ENCODE data around the gene PRDM12.

The PRDM12 gene

DNA sequence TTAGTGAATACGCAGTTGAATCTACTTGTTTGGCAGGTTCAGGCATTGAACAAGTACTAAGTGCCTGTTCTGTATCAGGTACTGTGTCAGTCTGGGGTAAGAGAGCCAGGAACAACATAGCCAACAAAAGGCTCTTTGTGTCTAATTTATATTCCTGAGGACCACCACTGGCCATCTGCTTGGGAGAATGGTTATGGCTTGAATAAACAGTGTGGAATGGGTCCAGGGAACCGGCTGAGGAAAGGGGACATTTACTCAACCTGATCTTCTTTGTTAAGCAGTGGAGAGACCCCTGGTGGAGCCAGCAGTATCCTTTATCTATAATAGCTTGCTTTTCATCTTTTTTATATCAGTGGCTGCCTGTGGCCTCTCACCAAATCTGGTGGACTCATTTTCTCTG, 67.7 kb downstream of the PRDM12 start:
- no peak for DNase-seq
